Right cardiac atrium (tissue), 5 donors: ENCODE results near the gene CD244. TPM values are rescaled to one million over a fixed set of nuclear protein-coding genes. Genes with fewer than 3 reads are reported as not detected.

Experiments used
- ATAC-seq, 2 donors: fragments of 200-7000 bp; cut with Tn5 transposase; one replicate each; pipeline versions ENCODE4 v1.8.0 to v1.9.1; 2020; ENCODE audit warnings: moderate library complexity in 2 of 2, mild to moderate bottlenecking in 1 of 2
- DNase-seq, 3 donors: peaks; one replicate each; pipeline ENCODE4 v3.0.0-alpha.2; 2020
- H3K27ac ChIP-seq: one replicate; pipeline ENCODE4 v1.5.1; 2013; ENCODE audit warnings: mild to moderate bottlenecking, low read length, control low read depth, moderate library complexity
- H3K27me3 ChIP-seq: one replicate; pipeline ENCODE4 v1.6.1; 2013; ENCODE audit not compliant: control insufficient read depth, insufficient read depth
- H3K4me1 ChIP-seq: one replicate; pipeline ENCODE4 v1.6.1; 2013; ENCODE audit warnings: low read length; ENCODE audit not compliant: control insufficient read depth, insufficient read depth
- H3K4me3 ChIP-seq: one replicate; pipeline ENCODE4 v1.5.1; 2013; ENCODE audit warnings: low read length, control low read depth
- H3K9me3 ChIP-seq: one replicate; pipeline ENCODE4 v1.6.1; 2013; ENCODE audit warnings: low read length; ENCODE audit not compliant: control insufficient read depth
- WGBS: extraction: QIAGEN DNeasy Blood & Tissue Kit; methylation state at CpG from one replicate; pipeline ENCODE4 v1.1.7; 2013; 5-methylcytosine and 5-hydroxymethylcytosine counted together
- intact Hi-C, 4 donors: fragments of 100-400 bp; cut with DNase I; formaldehyde crosslinking; loops; one replicate each; pipeline versions ENCODE4 v1.11.0 to v1.14.0; 2022 to 2023
- polyA plus RNA-seq: library from polyadenylated mRNA; stranded (reverse); fragments of 200-250 nt; gene quantifications from one replicate; pipeline ENCODE4 v1.2.3, GENCODE V29; 2013
- total RNA-seq, 4 donors: library from RNA; stranded (reverse); fragmentation: NEBNext Ultra II Directional; extraction: Animal tissue kit (Norgen Biotek cat#: 25700); gene quantifications; one replicate each; pipeline ENCODE4 v1.2.1, GENCODE V29; 2021
- donor health status: healthy with polysubstance abuse.
- donor health status: DM: no; HTN: yes; CAD: no.
- donor health status: DM: no; HTN: no; CAD: no.
- donor health status: DM: no; HTN: yes; CAD: no; lungs with severe emphysema.
- donor health status: DM: yes; HTN: yes; CAD: no.

Gene CD244
- total and polyA plus RNA-seq, 5 donors = 0.29 to 2.3 (median 0.64) TPM

GRCh38 chr1:160863061-160863773 is 530 bp upstream of the CD244 start:
- H3K27me3 ChIP-seq = no peaks in the 10 kb centered on the region
- ATAC-seq (no peak), DNase-seq (no peak)
- H3K9me3 ChIP-seq = no peaks in the 10 kb centered on the region
- H3K4me1 ChIP-seq = peaks cover 3% of the 10 kb centered on the region
- 82% methylated on average over 11 of the region's 11 CpGs for WGBS
- intact Hi-C loops = no loop called here
- H3K27ac ChIP-seq = no peak overlapping the region
- no peak overlapping the region for H3K4me3 ChIP-seq

- Histone ChIP-seq H3K9me3 (no peaks in the 10 kb centered on the region), H3K4me1 (peaks cover 3% of the 10 kb centered on the region), H3K27me3 (no peaks in the 10 kb centered on the region), H3K27ac (no peak overlapping the region), H3K4me3 (no peak overlapping the region)
- DNase-seq = no peak
- intact Hi-C loops = no loop called here
- WGBS = 79% methylated on average over 5 of the region's 5 CpGs
- ATAC-seq = no peak
Measured at GRCh38 chr1:160860840-160861505, 1.7 kb downstream of the CD244 start.

- WGBS = 86% methylated on average over 5 of the region's 5 CpGs
- no peak for ATAC-seq
- H3K27ac ChIP-seq = no peak overlapping the region
- intact Hi-C loops = no loop called here
- H3K27me3 ChIP-seq = no peaks in the 10 kb centered on the region
- H3K4me3 ChIP-seq = no peak overlapping the region
- H3K4me1 ChIP-seq = peaks cover 3% of the 10 kb centered on the region
- no peak for DNase-seq
- no peaks in the 10 kb centered on the region for H3K9me3 ChIP-seq
Measured at GRCh38 chr1:160859166-160859565, 3.5 kb downstream of the CD244 start.

GRCh38 chr1:160858507-160858906 is 4.2 kb downstream of the CD244 start:
- DNase-seq = no peak
- Histone ChIP-seq H3K4me3 (no peak overlapping the region), H3K27ac (no peak overlapping the region), H3K9me3 (no peaks in the 10 kb centered on the region), H3K4me1 (peaks cover 3% of the 10 kb centered on the region), H3K27me3 (no peaks in the 10 kb centered on the region)
- 58% methylated on average over 3 of the region's 3 CpGs for WGBS
- no peak for ATAC-seq
- intact Hi-C loops = no loop called here

GRCh38 chr1:160858097-160858496 is 4.6 kb downstream of the CD244 start:
- intact Hi-C loops = no loop called here
- Histone ChIP-seq H3K27ac (no peak overlapping the region), H3K27me3 (no peaks in the 10 kb centered on the region), H3K4me3 (no peak overlapping the region), H3K9me3 (no peaks in the 10 kb centered on the region), H3K4me1 (peaks cover 3% of the 10 kb centered on the region)
- peak; percentile 31 to 67 (median 62) for DNase-seq
- no peak for ATAC-seq
- WGBS = 30% methylated on average over 4 of the region's 4 CpGs

- no peaks in the 10 kb centered on the region for H3K27me3 ChIP-seq
- DNase-seq (no peak), ATAC-seq (no peak)
- 67% methylated on average over 9 of the region's 9 CpGs for WGBS
- H3K4me3 ChIP-seq = no peak overlapping the region
- no peaks in the 10 kb centered on the region for H3K4me1 ChIP-seq
- H3K9me3 ChIP-seq = no peaks in the 10 kb centered on the region
- no peak overlapping the region for H3K27ac ChIP-seq
- intact Hi-C loops = no loop called here
Measured at GRCh38 chr1:160855181-160855981, 7.3 kb downstream of the CD244 start.

GRCh38 chr1:160853754-160854153 is 8.9 kb downstream of the CD244 start:
- no peaks in the 10 kb centered on the region for H3K27me3 ChIP-seq
- H3K4me3 ChIP-seq = no peak overlapping the region
- ATAC-seq = no peak
- no peak for DNase-seq
- WGBS = 86% methylated on average over 2 of the region's 2 CpGs
- intact Hi-C loops = no loop called here
- no peak overlapping the region for H3K27ac ChIP-seq
- H3K4me1 ChIP-seq = no peaks in the 10 kb centered on the region
- no peaks in the 10 kb centered on the region for H3K9me3 ChIP-seq

- Histone ChIP-seq H3K9me3 (no peaks in the 10 kb centered on the region), H3K4me1 (no peaks in the 10 kb centered on the region), H3K27ac (no peak overlapping the region), H3K4me3 (no peak overlapping the region), H3K27me3 (no peaks in the 10 kb centered on the region)
- no peak for DNase-seq
- no peak for ATAC-seq
- intact Hi-C loops = no loop called here
- 89% methylated on average over 3 of the region's 3 CpGs for WGBS
Measured at GRCh38 chr1:160853014-160853413, 9.7 kb downstream of the CD244 start.

- H3K27me3 ChIP-seq = no peaks in the 10 kb centered on the region
- no peak for ATAC-seq
- H3K4me1 ChIP-seq = no peaks in the 10 kb centered on the region
- H3K27ac ChIP-seq = no peak overlapping the region
- 88% methylated on average over 8 of the region's 8 CpGs for WGBS
- intact Hi-C loops = no loop called here
- DNase-seq = no peak
- H3K4me3 ChIP-seq = no peak overlapping the region
- no peaks in the 10 kb centered on the region for H3K9me3 ChIP-seq
Measured at GRCh38 chr1:160850993-160851392, 11.7 kb downstream of the CD244 start.

- H3K27ac ChIP-seq = no peak overlapping the region
- intact Hi-C loops = no loop called here
- no peaks in the 10 kb centered on the region for H3K4me1 ChIP-seq
- no peaks in the 10 kb centered on the region for H3K27me3 ChIP-seq
- no peaks in the 10 kb centered on the region for H3K9me3 ChIP-seq
- no peak overlapping the region for H3K4me3 ChIP-seq
- ATAC-seq (no peak), DNase-seq (no peak)
- 72% methylated on average over 5 of the region's 5 CpGs for whole genome bisulfite sequencing
Measured at GRCh38 chr1:160850541-160850940, 12.1 kb downstream of the CD244 start.

- no peak overlapping the region for H3K27ac ChIP-seq
- ATAC-seq (no peak), DNase-seq (no peak)
- no peaks in the 10 kb centered on the region for H3K27me3 ChIP-seq
- H3K4me3 ChIP-seq = no peak overlapping the region
- no peaks in the 10 kb centered on the region for H3K9me3 ChIP-seq
- no peaks in the 10 kb centered on the region for H3K4me1 ChIP-seq
- intact Hi-C loops = no loop called here
- 76% methylated on average over 12 of the region's 12 CpGs for WGBS
Measured at GRCh38 chr1:160846281-160846680, 16.4 kb downstream of the CD244 start.
